ENCODE measurements around the gene BSDC1.
"Not testable (repeated sequence)": the region's sequence is repeated elsewhere in the genome, so short reads cannot be mapped to it uniquely, and the experiment has no call there.

The BSDC1 gene

GRCh38 chr1:32356478-32356877 lies 37.8 kb downstream of the BSDC1 start:
- no peak for DNase-seq

- not testable (repeated sequence) for DNase-seq
Measured at GRCh38 chr1:32355778-32356177, 38.5 kb downstream of the BSDC1 start.

GRCh38 chr1:32353886-32354570 lies 40.2 kb downstream of the BSDC1 start:
- no peak for DNase-seq

- DNase-seq, result no peak
Measured at GRCh38 chr1:32353431-32353830, 40.8 kb downstream of the BSDC1 start.

GRCh38 chr1:32352831-32353383 lies 41.3 kb downstream of the BSDC1 start:
- no peak for DNase-seq

- DNase-seq, result no peak
Measured at GRCh38 chr1:32352239-32352745, 41.9 kb downstream of the BSDC1 start.

GRCh38 chr1:32351399-32352238 lies 42.6 kb downstream of the BSDC1 start:
- DNase-seq, result peak; percentile 91

GRCh38 chr1:32350785-32351398 lies 43.3 kb downstream of the BSDC1 start:
- DNase-seq, result peak; percentile 88

- no peak for DNase-seq
Measured at GRCh38 chr1:32349211-32349708, 45.0 kb downstream of the BSDC1 start.

- no peak for DNase-seq
Measured at GRCh38 chr1:32346532-32347157, 47.6 kb downstream of the BSDC1 start.

GRCh38 chr1:32345289-32345827 lies 48.9 kb downstream of the BSDC1 start:
- no peak for DNase-seq

GRCh38 chr1:32342704-32343103 lies 51.5 kb downstream of the BSDC1 start:
- no peak for DNase-seq

GRCh38 chr1:32341971-32342370 lies 52.3 kb downstream of the BSDC1 start:
- no peak for DNase-seq

- DNase-seq, result no peak
Measured at GRCh38 chr1:32341186-32341757, 53.0 kb downstream of the BSDC1 start.

- DNase-seq, result peak; percentile 61
Measured at GRCh38 chr1:32339363-32339978, 54.8 kb downstream of the BSDC1 start.

GRCh38 chr1:32338637-32339145 lies 55.5 kb downstream of the BSDC1 start:
- no peak for DNase-seq

GRCh38 chr1:32337855-32338636 lies 56.2 kb downstream of the BSDC1 start:
- peak; percentile 54 for DNase-seq

GRCh38 chr1:32336963-32337675 lies 57.1 kb downstream of the BSDC1 start:
- peak; percentile 76 for DNase-seq

GRCh38 chr1:32336591-32336932 lies 57.7 kb downstream of the BSDC1 start:
- DNase-seq, result no peak

Measured in stimulated activated CD8-positive, alpha-beta memory T cell treated with anti-CD3 and anti-CD28 coated beads, Interleukin-4, amount 100 ng/mL, for 48 hours (primary cell).